Mesodermal cell (in vitro differentiated cells): ENCODE measurements around the gene LPAR1.

ENCODE experiments used
- H3K27ac ChIP-seq: 2 replicates; pipeline ENCODE4 v1.7.0; 2013; ENCODE audit warnings: mild to moderate bottlenecking, low read depth, low read length, moderate library complexity; ENCODE audit not compliant: severe bottlenecking
- H3K36me3 ChIP-seq: 2 replicates; pipeline ENCODE4 v1.7.1; 2013; ENCODE audit warnings: mild to moderate bottlenecking, low read length, moderate library complexity; ENCODE audit not compliant: control insufficient read depth, insufficient read depth
- H3K4me1 ChIP-seq: one replicate; pipeline ENCODE4 v1.7.1; 2013; ENCODE audit warnings: mild to moderate bottlenecking, low read length; ENCODE audit not compliant: insufficient read depth, control insufficient read depth, poor library complexity, severe bottlenecking
- H3K4me3 ChIP-seq: 2 replicates; pipeline ENCODE4 v1.7.0; 2013; ENCODE audit warnings: low read length, control low read depth, mild to moderate bottlenecking; ENCODE audit not compliant: insufficient read depth, poor library complexity, severe bottlenecking; ENCODE audit errors: extremely low read depth
- H3K9me3 ChIP-seq: 2 replicates; pipeline ENCODE4 v1.7.1; 2013; ENCODE audit warnings: mild to moderate bottlenecking, low read length, moderate library complexity; ENCODE audit not compliant: control insufficient read depth
- WGBS, 2 experiments: methylation state at CpG; one replicate each; pipeline ENCODE4 v1.1.5; 2013; ENCODE audit warnings: missing lambda C conversion rate in 2 of 2; ENCODE audit not compliant: insufficient coverage in 2 of 2; 5-methylcytosine and 5-hydroxymethylcytosine counted together

The LPAR1 gene

DNA sequence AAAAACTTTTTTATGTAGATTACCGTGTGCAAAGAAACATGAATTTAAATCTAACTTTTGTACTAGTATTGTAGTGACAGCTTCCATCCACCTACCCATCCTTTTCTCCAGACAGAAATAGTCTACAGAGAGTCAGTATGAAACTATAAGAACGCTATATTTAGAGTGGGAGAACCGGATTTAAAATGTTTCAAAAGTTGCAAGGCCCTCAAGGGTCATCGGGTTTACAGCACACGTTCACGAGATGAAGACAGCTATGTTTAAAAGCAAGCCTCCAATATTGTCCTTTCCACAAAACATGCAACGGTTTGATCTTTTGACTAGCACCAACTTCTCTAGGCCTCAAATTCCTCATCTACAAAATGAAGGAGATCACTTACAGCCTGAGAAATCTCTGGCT, 139.9 kb downstream of the LPAR1 start:
- no peak overlapping the region for H3K4me3 ChIP-seq
- H3K27ac ChIP-seq = no peak overlapping the region
- H3K4me1 ChIP-seq = no peaks in the 10 kb centered on the region
- H3K36me3 ChIP-seq = no peaks in the 10 kb centered on the region
- 83 to 96% methylated on average over 6 of the region's 7 CpGs for WGBS, 2 experiments
- no peaks in the 10 kb centered on the region for H3K9me3 ChIP-seq

DNA sequence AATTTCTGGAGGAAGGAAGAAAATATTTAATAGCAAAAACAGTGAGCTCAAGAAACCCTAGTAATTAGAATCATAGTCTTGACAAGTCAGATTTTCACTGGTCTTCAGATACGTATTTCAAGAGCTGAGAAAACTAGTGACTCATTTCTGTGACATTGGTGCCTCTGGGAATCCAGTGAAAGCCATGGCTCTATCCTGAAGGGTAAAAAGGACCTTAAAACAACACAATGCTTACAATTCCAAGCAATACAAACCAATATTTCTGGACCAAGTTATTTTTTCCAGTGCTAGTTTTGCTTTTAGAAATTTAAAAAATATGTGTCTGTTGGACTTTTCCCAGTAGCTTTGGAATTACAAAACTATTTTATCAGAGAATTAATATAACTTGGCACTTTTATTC, 140.3 kb downstream of the LPAR1 start:
- Histone ChIP-seq H3K36me3 (no peaks in the 10 kb centered on the region), H3K9me3 (no peaks in the 10 kb centered on the region), H3K4me1 (no peaks in the 10 kb centered on the region), H3K4me3 (no peak overlapping the region), H3K27ac (no peak overlapping the region)
- WGBS, 2 experiments = 78 to 89% methylated on average over 1 of the region's 1 CpG

DNA sequence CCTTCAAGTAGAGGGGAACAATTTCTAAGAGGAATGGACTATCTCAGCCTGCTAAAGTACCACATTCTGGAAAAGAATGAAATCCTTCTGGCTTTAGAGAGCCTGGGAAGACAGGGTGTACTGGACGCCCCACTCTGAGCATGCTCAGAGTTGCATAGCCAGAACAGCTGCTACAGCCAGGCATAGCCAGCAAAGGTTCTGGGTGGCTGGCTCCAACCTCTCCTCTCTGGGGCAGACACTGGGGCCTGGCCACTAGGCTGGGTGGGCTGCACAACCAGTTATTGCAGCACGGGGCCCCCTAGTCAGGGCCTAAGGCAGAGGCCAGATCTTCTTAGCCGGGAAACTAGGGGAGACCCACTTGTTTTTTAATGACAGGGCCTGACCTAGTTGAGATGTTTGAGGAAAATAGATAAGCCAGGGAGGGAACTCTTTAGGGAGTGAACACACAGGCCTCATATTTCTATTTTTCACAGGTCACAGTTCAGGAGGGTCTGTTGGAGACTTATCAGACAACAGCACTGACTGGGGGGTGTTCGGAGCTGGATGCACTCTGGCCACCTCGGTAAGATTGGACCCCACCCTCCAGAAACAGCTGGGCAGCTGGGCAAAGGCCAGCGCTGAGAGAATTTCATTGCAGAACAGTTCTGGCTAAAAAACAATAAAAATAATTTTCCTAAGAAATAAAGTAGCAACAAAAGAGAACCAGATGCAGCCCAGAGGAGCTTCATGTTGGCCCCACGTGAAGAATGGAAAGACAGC, 142.9 kb downstream of the LPAR1 start:
- no peak overlapping the region for H3K27ac ChIP-seq
- no peaks in the 10 kb centered on the region for H3K36me3 ChIP-seq
- H3K4me1 ChIP-seq = peaks cover 3% of the 10 kb centered on the region
- H3K4me3 ChIP-seq = no peak overlapping the region
- H3K9me3 ChIP-seq = no peaks in the 10 kb centered on the region
- WGBS, 2 experiments = 91 to 94% methylated on average over 4 to 5 of the region's 7 CpGs

DNA sequence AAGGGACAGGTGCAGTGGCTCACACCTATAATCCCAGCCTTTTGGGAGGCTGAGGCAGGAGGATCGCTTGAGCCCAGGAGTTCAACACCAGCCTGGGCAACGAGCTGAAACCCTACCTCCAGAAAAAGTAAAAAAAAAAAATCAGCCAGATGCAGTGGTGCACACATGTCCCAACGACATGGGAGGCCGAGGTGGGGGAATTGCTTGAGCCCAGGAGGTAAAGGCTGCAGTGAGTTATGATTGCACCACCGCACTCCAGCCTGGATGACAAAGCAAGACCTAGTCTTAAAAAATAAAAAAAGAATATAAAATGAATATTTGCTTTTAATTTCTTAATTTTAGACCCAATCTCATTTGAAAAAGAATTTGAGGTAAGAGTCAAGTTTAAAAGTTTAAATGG, 143.5 kb downstream of the LPAR1 start:
- Histone ChIP-seq H3K9me3 (no peaks in the 10 kb centered on the region), H3K4me1 (peaks cover 3% of the 10 kb centered on the region)

DNA sequence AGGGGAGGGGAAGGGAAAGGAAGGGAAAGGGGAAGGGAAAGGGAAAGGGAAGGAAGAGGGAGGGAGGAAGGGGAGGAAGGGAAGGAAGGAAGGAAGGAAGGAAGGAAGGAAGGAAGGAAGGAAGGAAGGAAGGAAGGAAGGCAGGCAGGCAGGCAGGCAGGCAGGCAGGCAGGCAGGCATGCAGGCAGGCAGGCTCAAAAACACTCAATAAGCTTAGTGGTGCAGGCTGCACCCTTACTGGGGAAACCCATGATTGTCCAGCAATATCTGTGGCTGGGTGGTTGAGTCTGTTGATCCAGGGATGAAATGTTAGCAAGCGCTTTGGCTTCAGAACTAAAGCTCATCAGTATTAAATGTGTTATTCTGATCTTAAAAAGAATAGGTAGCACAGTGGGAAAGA, 145.6 kb downstream of the LPAR1 start:
- peaks cover 3% of the 10 kb centered on the region for H3K4me1 ChIP-seq
- no peaks in the 10 kb centered on the region for H3K9me3 ChIP-seq
- no peak overlapping the region for H3K4me3 ChIP-seq
- H3K36me3 ChIP-seq = no peaks in the 10 kb centered on the region
- H3K27ac ChIP-seq = no peak overlapping the region
- WGBS, 2 experiments = no CpG with 5 or more reads among the region's 1 CpG

More for the DNA sequence above, 143.5 kb downstream of the LPAR1 start:
- Histone ChIP-seq H3K36me3 (no peaks in the 10 kb centered on the region), H3K27ac (no peak overlapping the region), H3K4me3 (no peak overlapping the region)
- WGBS, 2 experiments = 72 to 83% methylated on average over 2 to 4 of the region's 5 CpGs

DNA sequence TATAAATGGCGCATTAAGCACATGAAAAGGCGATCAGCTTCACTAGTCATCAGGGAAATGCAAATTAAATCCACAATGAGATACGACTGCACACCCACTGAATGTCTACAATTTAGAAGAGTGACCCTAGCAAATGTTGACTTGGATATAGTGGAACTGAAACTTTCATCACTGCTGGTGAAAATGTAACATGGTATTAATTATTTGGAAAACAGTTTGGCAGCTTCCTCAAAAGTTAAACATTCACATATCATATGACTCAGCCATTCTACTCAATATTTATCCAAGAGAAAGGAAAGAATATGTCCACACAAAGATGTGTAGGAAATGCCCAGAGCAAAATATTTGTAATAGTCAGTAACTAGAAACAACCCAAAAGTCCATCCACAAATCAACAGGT, 146.5 kb downstream of the LPAR1 start:
- Histone ChIP-seq H3K9me3 (no peaks in the 10 kb centered on the region), H3K27ac (no peak overlapping the region), H3K36me3 (no peaks in the 10 kb centered on the region), H3K4me1 (peaks cover 3% of the 10 kb centered on the region), H3K4me3 (no peak overlapping the region)
- 100% methylated on average over 1 of the region's 3 CpGs; no CpG with 5 or more reads in 1 of the 2 experiments for WGBS, 2 experiments

DNA sequence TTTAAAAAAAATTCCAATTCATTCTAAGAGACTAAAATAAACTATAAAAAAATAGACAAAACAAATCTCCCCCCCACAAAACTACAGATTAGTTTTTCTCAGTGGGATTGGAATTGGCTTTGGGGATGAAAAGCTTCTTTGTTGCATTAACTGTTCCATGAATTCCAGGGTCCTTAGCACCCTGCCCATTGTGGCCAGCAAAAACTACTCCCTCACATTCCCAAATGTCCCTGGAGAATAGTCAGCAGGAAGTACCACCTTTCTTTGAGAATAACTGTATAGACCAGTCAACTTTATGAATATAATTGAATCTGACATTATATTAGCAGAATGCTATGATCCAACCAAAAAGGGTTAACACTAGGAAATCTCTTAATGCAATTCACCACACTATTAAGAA, 147.9 kb downstream of the LPAR1 start:
- Histone ChIP-seq H3K4me1 (peaks cover 3% of the 10 kb centered on the region), H3K27ac (no peak overlapping the region), H3K36me3 (no peaks in the 10 kb centered on the region), H3K9me3 (no peaks in the 10 kb centered on the region), H3K4me3 (no peak overlapping the region)

DNA sequence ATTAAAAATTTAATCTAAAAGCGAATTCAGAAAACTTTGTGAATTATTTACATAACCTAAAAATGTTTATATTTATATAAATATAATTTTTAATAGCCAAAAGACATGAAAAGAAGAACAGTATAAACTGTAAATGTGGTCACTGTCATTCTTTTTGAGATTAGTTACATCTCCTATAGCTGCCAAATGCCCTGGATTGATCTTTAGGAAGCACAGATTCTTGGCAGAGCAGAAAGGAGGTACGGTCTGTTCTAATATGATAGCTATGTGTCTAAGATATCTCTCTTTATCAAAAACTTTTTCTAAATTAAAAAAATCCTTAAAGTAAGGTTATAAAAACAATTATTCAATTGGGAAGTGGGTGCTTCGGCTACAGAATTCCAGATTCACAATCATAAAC, 151.0 kb downstream of the LPAR1 start:
- H3K4me3 ChIP-seq = no peak overlapping the region
- WGBS, 2 experiments = no CpG with 5 or more reads among the region's 3 CpGs

DNA sequence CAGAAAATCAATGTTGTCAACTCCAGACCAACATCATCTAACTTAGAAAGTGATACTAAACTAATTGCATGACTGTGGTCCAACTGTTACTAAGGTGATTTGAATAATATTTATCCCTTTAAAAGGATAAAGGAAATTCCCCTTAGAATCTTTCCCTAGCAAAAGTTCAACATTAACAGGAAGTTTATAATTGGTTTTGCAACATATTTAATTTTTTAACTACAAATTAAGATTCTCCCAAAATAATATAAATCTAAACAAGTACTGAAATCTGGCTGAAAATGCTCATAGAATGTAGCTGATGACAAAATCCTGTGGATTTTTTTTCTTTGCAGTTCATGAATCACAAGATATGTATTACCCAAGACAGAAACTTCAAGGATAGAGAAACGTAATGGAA, 151.4 kb downstream of the LPAR1 start:
- Histone ChIP-seq H3K36me3 (no peaks in the 10 kb centered on the region), H3K4me1 (peaks cover 3% of the 10 kb centered on the region), H3K27ac (no peak overlapping the region), H3K9me3 (no peaks in the 10 kb centered on the region), H3K4me3 (no peak overlapping the region)
- WGBS, 2 experiments = no CpG with 5 or more reads among the region's 1 CpG

More for the DNA sequence above, 151.0 kb downstream of the LPAR1 start:
- Histone ChIP-seq H3K9me3 (no peaks in the 10 kb centered on the region), H3K27ac (no peak overlapping the region), H3K4me1 (peaks cover 3% of the 10 kb centered on the region), H3K36me3 (no peaks in the 10 kb centered on the region)

DNA sequence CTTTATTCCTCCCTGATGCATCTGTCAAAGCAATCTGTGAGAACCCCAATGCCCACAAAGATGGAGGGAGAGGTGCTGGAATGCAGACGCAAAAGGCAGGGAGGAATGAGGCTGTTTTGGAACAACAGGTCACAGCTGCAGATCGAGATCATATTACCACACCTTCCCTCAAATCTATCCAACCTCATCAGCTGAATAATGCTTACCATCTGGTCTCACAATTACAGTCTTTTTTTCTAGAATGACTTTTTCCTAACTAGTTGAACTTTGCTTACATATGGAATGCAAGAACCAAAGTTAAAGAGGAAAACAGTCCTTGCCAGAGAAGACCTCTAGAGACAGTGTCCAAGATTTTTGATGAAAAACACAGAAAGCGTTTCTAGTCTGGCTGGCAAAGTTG, 158.1 kb downstream of the LPAR1 start:
- Histone ChIP-seq H3K4me1 (no peaks in the 10 kb centered on the region), H3K27ac (no peak overlapping the region), H3K4me3 (no peak overlapping the region), H3K9me3 (no peaks in the 10 kb centered on the region), H3K36me3 (no peaks in the 10 kb centered on the region)
- WGBS, 2 experiments = 90 to 100% methylated on average over 2 of the region's 3 CpGs

DNA sequence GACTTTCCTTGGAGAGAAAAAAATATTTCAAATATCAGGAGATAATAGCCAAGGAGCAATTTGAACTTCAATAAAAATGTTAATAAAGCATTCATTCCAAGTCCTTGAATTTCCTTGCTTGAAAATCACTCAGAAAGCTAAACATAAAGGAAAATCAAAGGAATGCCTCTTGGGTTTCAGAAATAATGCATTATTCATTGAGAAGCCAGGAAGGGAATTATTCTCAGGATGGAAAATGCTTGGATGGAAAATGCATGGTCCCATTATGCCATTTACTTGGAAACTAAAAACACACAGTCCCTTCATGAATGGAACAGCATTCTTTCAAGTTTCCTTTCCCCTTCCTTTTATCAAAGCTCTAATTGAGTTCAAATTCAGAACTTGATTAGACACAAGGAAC, 160.9 kb downstream of the LPAR1 start:
- H3K36me3 ChIP-seq = no peaks in the 10 kb centered on the region
- no peaks in the 10 kb centered on the region for H3K9me3 ChIP-seq
- H3K4me3 ChIP-seq = no peak overlapping the region
- no peak overlapping the region for H3K27ac ChIP-seq
- H3K4me1 ChIP-seq = no peaks in the 10 kb centered on the region
